Neural progenitor cell (in vitro differentiated cells): Measurements from ENCODE around the gene WFDC2. TPM values are rescaled to one million over a fixed set of nuclear protein-coding genes. Genes with fewer than 3 reads are reported as not detected.

Experiments
- DNase-seq: peaks from one replicate; pipeline ENCODE4 v3.0.0-alpha.2; 2016; ENCODE audit warnings: low spot score
- H2AFZ ChIP-seq: fragments of 200-600 bp; sonication (generic); replicated peaks from 2 replicates; pipeline ENCODE4 v1.6.1; 2016; ENCODE audit warnings: antibody characterized with exemption
- H3F3A ChIP-seq: fragments of 200-600 bp; sonication (generic); 2 replicates; pipeline ENCODE4 v1.6.1; 2016; ENCODE audit warnings: antibody characterized with exemption, low read depth
- H3K27ac ChIP-seq: fragments of 200-600 bp; sonication (generic); 2 replicates; pipeline ENCODE4 v1.5.1; 2016; ENCODE audit warnings: mild to moderate bottlenecking
- H3K27me3 ChIP-seq: fragments of 200-600 bp; sonication (generic); 2 replicates; pipeline ENCODE4 v1.6.1; 2016; ENCODE audit warnings: mild to moderate bottlenecking, moderate library complexity
- H3K36me3 ChIP-seq: fragments of 200-600 bp; sonication (generic); 2 replicates; pipeline ENCODE4 v1.5.1; 2016
- H3K4me1 ChIP-seq: fragments of 200-600 bp; sonication (generic); 2 replicates; pipeline ENCODE4 v1.6.1; 2016; ENCODE audit warnings: mixed run types
- H3K4me2 ChIP-seq: fragments of 200-600 bp; sonication (generic); 2 replicates; pipeline ENCODE4 v1.6.1; 2016
- H3K4me3 ChIP-seq: fragments of 200-600 bp; sonication (generic); 2 replicates; pipeline ENCODE4 v1.5.1; 2016
- H3K79me2 ChIP-seq: fragments of 200-600 bp; sonication (generic); 2 replicates; pipeline ENCODE4 v1.6.1; 2016; ENCODE audit warnings: low read depth
- H3K9ac ChIP-seq: fragments of 200-600 bp; sonication (generic); 2 replicates; pipeline ENCODE4 v1.6.1; 2016
- H3K9me3 ChIP-seq: fragments of 200-600 bp; sonication (generic); 2 replicates; pipeline ENCODE4 v1.5.1; 2016; ENCODE audit warnings: low read depth
- H4K20me1 ChIP-seq: fragments of 200-600 bp; sonication (generic); 2 replicates; pipeline ENCODE4 v1.6.1; 2016; ENCODE audit warnings: low read depth
- H3K27ac Mint-ChIP-seq: 3 replicates; pipeline ENCODE4 v1.8.0; 2021; ENCODE audit warnings: mixed read lengths
- H3K27me3 Mint-ChIP-seq: 2 replicates; pipeline ENCODE4 v1.8.0; 2022; ENCODE audit warnings: low read depth, mild to moderate bottlenecking, inconsistent platforms, moderate library complexity, mixed read lengths; ENCODE audit not compliant: insufficient read depth
- H3K36me3 Mint-ChIP-seq: 3 replicates; pipeline ENCODE4 v1.8.0; 2021; ENCODE audit warnings: mixed read lengths
- H3K4me1 Mint-ChIP-seq: 3 replicates; pipeline ENCODE4 v1.8.0; 2021; ENCODE audit warnings: mixed read lengths
- H3K4me3 Mint-ChIP-seq: 3 replicates; pipeline ENCODE4 v1.8.0; 2021; ENCODE audit warnings: mild to moderate bottlenecking, moderate library complexity, mixed read lengths
- H3K9me3 Mint-ChIP-seq: 3 replicates; pipeline ENCODE4 v1.8.0; 2020; ENCODE audit warnings: mixed read lengths
- EZH2 ChIP-seq: fragments of 200-600 bp; sonication (generic); IDR thresholded peaks from 2 replicates; pipeline ENCODE4 v1.6.1; 2017; ENCODE audit warnings: antibody characterized with exemption, mild to moderate bottlenecking, moderate library complexity
- EZH2phosphoT487 ChIP-seq: fragments of 200-600 bp; sonication (generic); IDR thresholded peaks from 2 replicates; pipeline ENCODE4 v1.6.1; 2017; ENCODE audit warnings: antibody characterized with exemption
- total RNA-seq: library from RNA; depleted of rRNA; stranded (reverse); fragments of >200 nt; gene quantifications from 2 replicates; pipeline ENCODE4 v1.2.3, GENCODE V29; 2015; ENCODE audit warnings: low replicate concordance
- TF ChIP-seq, protein P1 (sequence below): fragments of 200-600 bp; sonication (generic); IDR thresholded peaks from 2 replicates; pipeline ENCODE4 v1.5.1; 2017; ENCODE audit warnings: antibody characterized with exemption, mild to moderate bottlenecking

The WFDC2 gene
- total RNA-seq, 1 donor from 2014 or later: 2.7 TPM

DNA sequence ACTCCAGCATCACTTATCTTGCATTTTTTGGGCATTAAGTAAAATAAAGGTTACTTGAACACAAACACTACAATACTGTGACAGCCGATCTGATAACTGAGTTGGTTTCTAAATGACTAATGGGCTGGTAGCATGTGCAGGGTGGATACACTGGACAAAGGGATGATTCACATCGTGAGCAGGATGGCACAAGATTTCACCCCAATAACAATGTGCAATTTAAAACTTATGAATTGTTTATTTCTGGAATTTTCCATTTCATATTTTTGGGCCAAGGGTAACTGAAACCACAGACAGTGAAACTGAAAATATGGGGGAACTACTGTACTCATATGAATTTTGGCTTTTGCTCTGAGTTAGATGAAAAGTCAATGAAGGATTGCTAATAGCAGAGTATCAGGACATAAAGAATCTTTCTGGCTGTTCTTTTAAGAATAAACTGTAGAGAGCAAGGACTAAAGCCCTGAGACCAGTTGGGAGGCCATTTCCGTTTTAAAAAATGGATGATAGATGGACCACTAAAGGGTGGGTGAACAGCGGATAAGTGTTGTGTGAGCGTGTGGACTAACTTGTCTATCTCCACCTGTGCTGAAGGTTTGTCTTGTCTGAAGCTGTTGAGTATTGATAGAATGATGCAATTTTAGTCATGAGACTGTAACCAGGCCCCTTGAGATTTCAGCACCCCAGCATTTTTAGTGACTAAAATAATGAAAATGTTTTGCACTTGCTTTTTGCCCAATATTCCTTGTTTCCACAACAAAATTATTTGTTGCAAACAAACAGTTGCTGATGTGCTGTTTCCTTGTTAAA is 37.7 kb downstream of the WFDC2 start:
- no peaks in the 10 kb centered on the region for H3K9me3 Mint-ChIP-seq
- Histone ChIP-seq H3K9ac (no peak overlapping the region), H3K4me1 (no peaks in the 10 kb centered on the region), H4K20me1 (no peaks in the 10 kb centered on the region), H3K79me2 (no peaks in the 10 kb centered on the region), H3F3A (no peaks in the 10 kb centered on the region), H2AFZ (no peak overlapping the region), H3K27me3 (no peaks in the 10 kb centered on the region), H3K27ac (no peak overlapping the region), H3K4me3 (no peak overlapping the region), H3K4me2 (no peak overlapping the region), H3K36me3 (no peaks in the 10 kb centered on the region), H3K9me3 (no peaks in the 10 kb centered on the region)
- H3K4me1 Mint-ChIP-seq: no peaks in the 10 kb centered on the region
- no peak overlapping the region for H3K4me3 Mint-ChIP-seq
- H3K27me3 Mint-ChIP-seq: peaks cover 6% of the 10 kb centered on the region
- H3K27ac Mint-ChIP-seq: no peak overlapping the region
- H3K36me3 Mint-ChIP-seq: no peaks in the 10 kb centered on the region
- no peak for DNase-seq
- TF ChIP-seq, protein P1, sequence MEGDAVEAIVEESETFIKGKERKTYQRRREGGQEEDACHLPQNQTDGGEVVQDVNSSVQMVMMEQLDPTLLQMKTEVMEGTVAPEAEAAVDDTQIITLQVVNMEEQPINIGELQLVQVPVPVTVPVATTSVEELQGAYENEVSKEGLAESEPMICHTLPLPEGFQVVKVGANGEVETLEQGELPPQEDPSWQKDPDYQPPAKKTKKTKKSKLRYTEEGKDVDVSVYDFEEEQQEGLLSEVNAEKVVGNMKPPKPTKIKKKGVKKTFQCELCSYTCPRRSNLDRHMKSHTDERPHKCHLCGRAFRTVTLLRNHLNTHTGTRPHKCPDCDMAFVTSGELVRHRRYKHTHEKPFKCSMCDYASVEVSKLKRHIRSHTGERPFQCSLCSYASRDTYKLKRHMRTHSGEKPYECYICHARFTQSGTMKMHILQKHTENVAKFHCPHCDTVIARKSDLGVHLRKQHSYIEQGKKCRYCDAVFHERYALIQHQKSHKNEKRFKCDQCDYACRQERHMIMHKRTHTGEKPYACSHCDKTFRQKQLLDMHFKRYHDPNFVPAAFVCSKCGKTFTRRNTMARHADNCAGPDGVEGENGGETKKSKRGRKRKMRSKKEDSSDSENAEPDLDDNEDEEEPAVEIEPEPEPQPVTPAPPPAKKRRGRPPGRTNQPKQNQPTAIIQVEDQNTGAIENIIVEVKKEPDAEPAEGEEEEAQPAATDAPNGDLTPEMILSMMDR: no peak
- TF ChIP-seq EZH2: no peak

DNA sequence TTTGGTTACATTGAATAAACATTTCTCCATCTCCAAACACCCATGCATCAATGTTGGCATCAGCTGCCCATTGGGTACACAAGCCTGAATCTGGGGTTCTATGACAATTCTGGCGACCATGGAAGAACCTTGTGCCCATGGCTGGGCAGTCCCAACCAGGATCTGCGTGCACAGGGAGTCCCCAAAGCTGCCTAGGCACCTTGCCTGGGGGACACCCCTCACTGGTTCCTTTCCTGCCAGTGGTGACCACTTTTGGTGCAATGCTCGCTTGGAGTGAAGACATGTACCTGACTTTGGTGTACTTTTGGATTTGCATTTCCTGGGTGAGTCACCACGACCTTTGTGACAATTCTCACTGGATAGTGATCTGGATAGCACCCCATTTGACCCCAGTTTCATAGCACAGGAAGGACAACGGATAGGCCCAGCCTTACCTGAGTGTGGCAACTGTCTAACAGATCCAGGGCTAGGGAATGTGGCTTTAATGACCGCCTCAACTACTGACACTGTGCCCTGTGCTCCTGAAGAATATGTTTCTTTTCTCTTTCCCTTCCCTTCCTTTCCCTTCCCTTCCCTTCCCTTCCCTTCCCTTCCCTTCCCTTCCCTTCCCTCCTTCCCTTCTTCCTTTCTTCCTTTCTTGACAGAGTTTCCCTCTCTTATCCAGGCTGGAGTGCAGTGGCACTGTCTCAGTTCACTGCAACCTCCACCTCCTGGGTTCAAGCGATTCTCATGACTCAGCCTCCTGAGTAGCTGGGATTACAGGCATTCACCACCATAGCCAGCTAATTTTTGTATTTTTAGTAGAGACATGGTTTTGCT is 38.7 kb downstream of the WFDC2 start:
- Mint-ChIP-seq H3K4me1 (no peaks in the 10 kb centered on the region), H3K36me3 (no peaks in the 10 kb centered on the region), H3K27me3 (peaks cover 6% of the 10 kb centered on the region), H3K9me3 (no peaks in the 10 kb centered on the region), H3K27ac (no peak overlapping the region), H3K4me3 (no peak overlapping the region)
- H3K27ac ChIP-seq: no peak overlapping the region
- no peak overlapping the region for H3K4me3 ChIP-seq
- H3K36me3 ChIP-seq: no peaks in the 10 kb centered on the region
- H4K20me1 ChIP-seq: no peaks in the 10 kb centered on the region
- TF ChIP-seq EZH2 (no peak), EZH2phosphoT487 (no peak)
- TF ChIP-seq, protein P1: no peak
- no peak overlapping the region for H3K4me2 ChIP-seq
- no peak overlapping the region for H3K9ac ChIP-seq
- H3K79me2 ChIP-seq: no peaks in the 10 kb centered on the region
- H3F3A ChIP-seq: no peaks in the 10 kb centered on the region
- no peaks in the 10 kb centered on the region for H3K4me1 ChIP-seq
- no peaks in the 10 kb centered on the region for H3K9me3 ChIP-seq
- no peaks in the 10 kb centered on the region for H3K27me3 ChIP-seq
- H2AFZ ChIP-seq: no peak overlapping the region
- no peak for DNase-seq

DNA sequence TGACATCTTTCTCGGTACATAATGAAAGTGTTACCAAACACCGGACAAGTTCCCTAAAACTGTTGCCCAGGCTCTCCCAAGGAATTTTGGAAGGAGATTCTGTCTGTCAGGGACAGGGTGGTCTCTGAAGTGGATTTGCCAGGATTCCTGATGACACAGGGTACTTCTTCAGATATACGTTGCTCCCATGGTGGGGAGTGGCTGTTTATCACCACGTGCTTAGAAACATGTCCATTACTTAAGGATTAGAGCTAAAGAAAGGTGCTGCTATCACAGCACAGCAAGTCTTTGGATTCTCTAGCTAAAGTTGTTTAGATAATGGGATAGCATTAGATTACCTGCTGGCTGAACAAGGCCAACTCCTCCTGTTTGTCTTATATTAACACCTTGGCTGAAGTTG is 39.5 kb downstream of the WFDC2 start:
- Mint-ChIP-seq H3K9me3 (no peaks in the 10 kb centered on the region), H3K27ac (no peak overlapping the region), H3K27me3 (peaks cover 8% of the 10 kb centered on the region), H3K4me3 (no peak overlapping the region), H3K4me1 (no peaks in the 10 kb centered on the region), H3K36me3 (no peaks in the 10 kb centered on the region)
- Histone ChIP-seq H3K36me3 (no peaks in the 10 kb centered on the region), H3K27ac (no peak overlapping the region), H2AFZ (no peak overlapping the region), H3K27me3 (no peaks in the 10 kb centered on the region), H3K9ac (no peak overlapping the region), H3K4me3 (no peak overlapping the region), H3K79me2 (no peaks in the 10 kb centered on the region), H3F3A (no peaks in the 10 kb centered on the region), H4K20me1 (no peaks in the 10 kb centered on the region), H3K4me2 (no peak overlapping the region), H3K9me3 (no peaks in the 10 kb centered on the region), H3K4me1 (no peaks in the 10 kb centered on the region)
- no peak for TF ChIP-seq EZH2
- no peak for TF ChIP-seq EZH2phosphoT487
- DNase-seq: no peak
